Neural cell (in vitro differentiated cells): Measurements from ENCODE around the gene PTAFR. TPM values are rescaled to one million over a fixed set of nuclear protein-coding genes. Genes with fewer than 3 reads are reported as not detected.

Experiments used
- H2AFZ ChIP-seq: fragments of 200-600, 300-800 bp; sonication (generic), shearing (Covaris generic); 2 replicates; pipeline ENCODE4 v1.6.0; 2014; ENCODE audit warnings: low read depth, mild to moderate bottlenecking, antibody characterized with exemption, low read length, moderate library complexity
- H3F3A ChIP-seq: fragments of 200-600 bp; shearing (Covaris generic); 2 replicates; pipeline ENCODE4 v1.6.1; 2016; ENCODE audit warnings: mild to moderate bottlenecking, moderate library complexity, mixed read lengths, antibody characterized with exemption, low read length; ENCODE audit not compliant: insufficient read depth, poor library complexity, severe bottlenecking
- H3K27ac ChIP-seq: fragments of 200-600, 300-800 bp; sonication (generic), shearing (Covaris generic); 2 replicates; pipeline ENCODE4 v1.5.1; 2014; ENCODE audit warnings: mild to moderate bottlenecking, low read length, moderate library complexity
- H3K27me3 ChIP-seq: fragments of 300-800, 200-600 bp; sonication (generic), shearing (Covaris generic); 2 replicates; pipeline ENCODE4 v1.6.0; 2014; ENCODE audit warnings: mild to moderate bottlenecking, low read depth, low read length, moderate library complexity; ENCODE audit not compliant: insufficient read depth
- H3K36me3 ChIP-seq: fragments of 300-800, 200-600 bp; sonication (generic), shearing (Covaris generic); 2 replicates; pipeline ENCODE4 v1.5.1; 2014; ENCODE audit warnings: mild to moderate bottlenecking, antibody characterized with exemption, low read length, moderate library complexity; ENCODE audit not compliant: insufficient read depth
- H3K4me2 ChIP-seq: fragments of 300-800, 200-600 bp; sonication (generic), shearing (Covaris generic); 2 replicates; pipeline ENCODE4 v1.6.0; 2014; ENCODE audit warnings: mild to moderate bottlenecking, low read length
- H3K4me3 ChIP-seq: fragments of 300-800, 200-600 bp; sonication (generic), shearing (Covaris generic); 2 replicates; pipeline ENCODE4 v1.5.1; 2014; ENCODE audit warnings: mild to moderate bottlenecking, low read length, moderate library complexity
- H3K79me2 ChIP-seq: fragments of 200-600 bp; shearing (Covaris generic); replicated peaks from 2 replicates; pipeline ENCODE4 v1.6.0; 2014; ENCODE audit warnings: mild to moderate bottlenecking, low read length, moderate library complexity; ENCODE audit not compliant: insufficient read depth
- H3K9ac ChIP-seq: fragments of 300-800, 200-600 bp; sonication (generic), shearing (Covaris generic); 2 replicates; pipeline ENCODE4 v1.6.1; 2016; ENCODE audit warnings: mild to moderate bottlenecking, low read length, mixed read lengths
- H3K9me2 ChIP-seq: fragments of 200-600 bp; shearing (Covaris generic); 2 replicates; pipeline ENCODE4 v1.6.1; 2016; ENCODE audit warnings: mild to moderate bottlenecking, low read length, mixed read lengths; ENCODE audit not compliant: insufficient read depth
- H3K9me3 ChIP-seq: fragments of 200-600, 300-800 bp; sonication (generic), shearing (Covaris generic); 2 replicates; pipeline ENCODE4 v1.6.1; 2016; ENCODE audit warnings: mild to moderate bottlenecking, mixed run types, low read length, moderate library complexity, mixed read lengths
- H4K20me1 ChIP-seq: fragments of 200-600 bp; shearing (Covaris generic); 2 replicates; pipeline ENCODE4 v1.6.1; 2016; ENCODE audit warnings: mild to moderate bottlenecking, mixed run types; ENCODE audit not compliant: insufficient read depth
- CTCF ChIP-seq: fragments of 450-650 bp; IDR thresholded peaks from 2 replicates; pipeline ENCODE4 v1.5.1; 2014; ENCODE audit warnings: antibody characterized with exemption, mild to moderate bottlenecking, moderate library complexity; ENCODE audit not compliant: poor library complexity, severe bottlenecking
- EP300 ChIP-seq: fragments of 450-650 bp; conservative IDR thresholded peaks from 2 replicates; pipeline ENCODE4 v1.6.1; 2014; ENCODE audit warnings: antibody characterized with exemption, mild to moderate bottlenecking, moderate library complexity; ENCODE audit not compliant: poor library complexity, severe bottlenecking
- EZH2 ChIP-seq: fragments of 200-600, 300-800 bp; shearing (Covaris generic), sonication (generic); IDR thresholded peaks from 2 replicates; pipeline ENCODE4 v1.6.1; 2014; ENCODE audit warnings: antibody characterized with exemption, low read length, borderline replicate concordance, mild to moderate bottlenecking; ENCODE audit not compliant: insufficient read depth, poor library complexity, severe bottlenecking
- MXI1 ChIP-seq: fragments of 450-650 bp; conservative IDR thresholded peaks from 2 replicates; pipeline ENCODE4 v1.6.1; 2014; ENCODE audit warnings: antibody characterized with exemption, mild to moderate bottlenecking; ENCODE audit not compliant: poor library complexity, severe bottlenecking
- POLR2AphosphoS5 ChIP-seq: IDR thresholded peaks from 2 replicates; pipeline ENCODE4 v1.6.1; 2012
- RAD21 ChIP-seq: fragments of 450-650 bp; conservative IDR thresholded peaks from 2 replicates; pipeline ENCODE4 v1.6.1; 2014; ENCODE audit warnings: antibody characterized with exemption, mild to moderate bottlenecking, moderate library complexity
- REST ChIP-seq: IDR thresholded peaks from 2 replicates; pipeline ENCODE4 v1.6.1; 2012; ENCODE audit warnings: borderline replicate concordance
- SMC3 ChIP-seq: fragments of 450-650 bp; conservative IDR thresholded peaks from 2 replicates; pipeline ENCODE4 v1.6.1; 2014; ENCODE audit warnings: antibody characterized with exemption, mild to moderate bottlenecking, moderate library complexity; ENCODE audit not compliant: poor library complexity
- TAF1 ChIP-seq: IDR thresholded peaks from 2 replicates; pipeline ENCODE4 v1.6.1; 2012; ENCODE audit warnings: low read depth
- polyA plus RNA-seq: library from polyadenylated mRNA; depleted of rRNA; stranded (reverse); fragments of >200 nt; gene quantifications from 2 replicates; pipeline ENCODE4 v1.2.3, GENCODE V29; 2014

Gene PTAFR
- polyA plus RNA-seq, 1 donor from 2014 or later = 0.30 TPM

- Histone ChIP-seq H4K20me1 (no peaks in the 10 kb centered on the region), H3K9me3 (no peaks in the 10 kb centered on the region), H3K9me2 (no peaks in the 10 kb centered on the region), H3K79me2 (no peaks in the 10 kb centered on the region), H3F3A (no peaks in the 10 kb centered on the region), H3K36me3 (no peaks in the 10 kb centered on the region), H2AFZ (no peak overlapping the region), H3K27ac (no peak overlapping the region), H3K4me3 (no peak overlapping the region), H3K27me3 (no peaks in the 10 kb centered on the region), H3K9ac (no peak overlapping the region), H3K4me2 (no peak overlapping the region)
- TF ChIP-seq EP300 = no peak
- TF ChIP-seq POLR2AphosphoS5 = no peak
- TF ChIP-seq RAD21 = no peak
- TF ChIP-seq CTCF = no peak
- TF ChIP-seq EZH2 = no peak
- TF ChIP-seq MXI1 = no peak
- no peak for TF ChIP-seq TAF1
- TF ChIP-seq SMC3 = no peak
- no peak for TF ChIP-seq REST
Observed at GRCh38 chr1:28144203-28145135, 32.0 kb downstream of the PTAFR start.

GRCh38 chr1:28143496-28144202 lies 32.8 kb downstream of the PTAFR start:
- no peaks in the 10 kb centered on the region for H3K9me2 ChIP-seq
- H3K4me3 ChIP-seq = no peak overlapping the region
- H4K20me1 ChIP-seq = no peaks in the 10 kb centered on the region
- H3K9me3 ChIP-seq = no peaks in the 10 kb centered on the region
- no peak overlapping the region for H3K27ac ChIP-seq
- H3K79me2 ChIP-seq = no peaks in the 10 kb centered on the region
- no peaks in the 10 kb centered on the region for H3K36me3 ChIP-seq
- H2AFZ ChIP-seq = no peak overlapping the region
- H3F3A ChIP-seq = no peaks in the 10 kb centered on the region
- H3K27me3 ChIP-seq = no peaks in the 10 kb centered on the region
- no peak overlapping the region for H3K9ac ChIP-seq
- H3K4me2 ChIP-seq = no peak overlapping the region
- TF ChIP-seq REST (no peak), EZH2 (no peak), POLR2AphosphoS5 (no peak), EP300 (no peak), CTCF (no peak), SMC3 (no peak)
